ENCODE data around the gene ETS1.

The ETS1 gene

DNA sequence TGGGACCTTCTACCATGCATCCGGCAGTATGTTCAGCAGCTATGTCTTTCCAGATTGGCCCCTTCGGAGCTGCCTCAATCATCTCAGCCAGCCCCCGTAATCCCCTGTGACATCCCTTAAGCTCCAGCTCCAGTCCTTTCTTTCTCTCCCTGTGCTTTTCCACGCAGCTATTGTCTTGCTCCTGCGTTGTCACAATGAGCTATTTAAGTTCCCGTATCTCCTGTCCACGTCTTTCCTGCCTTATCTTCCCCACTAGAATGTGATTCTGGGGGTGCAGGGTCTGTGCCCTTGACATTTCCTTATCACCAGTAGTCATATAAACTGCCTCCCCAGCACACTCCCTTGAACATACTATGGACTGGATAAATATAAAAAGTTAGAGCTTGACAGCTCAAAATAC, 5.1 kb upstream of the ETS1 start:
- DNase-seq = peak; percentile 52

DNA sequence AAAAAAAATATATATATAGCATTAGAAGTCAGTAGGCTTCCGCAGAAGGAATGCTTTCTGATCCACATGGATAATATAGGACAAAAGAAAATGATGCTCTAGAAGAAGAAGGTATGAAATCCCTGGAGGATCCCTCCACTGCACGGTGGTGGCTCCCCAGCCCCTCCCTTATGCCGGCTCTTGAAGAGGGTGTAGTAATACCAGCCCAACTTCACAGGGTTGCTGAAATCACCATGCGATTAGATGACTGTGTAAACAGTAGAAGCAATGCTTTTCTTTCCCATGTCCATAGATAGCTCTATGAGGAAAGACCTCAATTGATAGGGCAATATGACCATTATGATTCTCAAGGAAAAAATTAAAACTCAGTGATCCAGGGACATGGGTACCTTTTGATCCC, 3.2 kb upstream of the ETS1 start:
- no peak for DNase-seq

DNA sequence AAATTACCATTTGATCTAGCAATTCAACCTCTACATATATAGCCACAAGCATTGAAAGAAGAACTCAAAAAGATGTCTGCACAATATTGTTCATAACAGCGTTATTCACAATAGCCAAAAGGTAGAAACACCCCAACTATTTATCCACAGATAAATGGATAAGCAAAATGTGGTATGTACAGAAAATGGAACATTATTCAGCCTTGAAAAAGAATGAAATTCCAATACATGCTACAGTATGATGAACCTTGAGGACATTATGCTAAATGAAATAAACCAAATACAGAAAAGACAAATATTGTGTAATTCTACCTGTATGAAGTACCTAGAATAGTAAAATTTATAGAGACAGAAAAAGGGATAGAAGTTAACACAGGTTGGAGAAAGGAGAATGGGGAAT, 2.6 kb upstream of the ETS1 start:
- no peak for DNase-seq

DNA sequence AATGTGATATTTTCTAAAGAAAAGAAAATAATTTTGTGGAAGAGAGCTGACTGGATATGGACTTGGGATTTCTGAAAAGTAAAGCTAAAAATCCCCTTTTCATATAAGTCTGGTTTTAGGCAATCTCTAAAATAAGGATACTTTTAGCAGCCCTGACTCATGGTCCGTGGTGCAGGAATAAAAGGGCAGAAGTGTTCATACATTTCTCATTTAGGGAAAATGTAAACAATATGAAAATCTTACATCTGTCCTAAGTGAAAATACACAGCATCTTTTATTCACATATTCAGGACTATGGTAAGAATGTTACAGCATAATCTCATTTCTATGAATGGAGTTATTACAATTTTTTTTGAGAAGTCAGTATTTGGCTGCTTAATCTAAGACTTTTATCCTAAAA, 735 bp upstream of the ETS1 start:
- DNase-seq = no peak

DNA sequence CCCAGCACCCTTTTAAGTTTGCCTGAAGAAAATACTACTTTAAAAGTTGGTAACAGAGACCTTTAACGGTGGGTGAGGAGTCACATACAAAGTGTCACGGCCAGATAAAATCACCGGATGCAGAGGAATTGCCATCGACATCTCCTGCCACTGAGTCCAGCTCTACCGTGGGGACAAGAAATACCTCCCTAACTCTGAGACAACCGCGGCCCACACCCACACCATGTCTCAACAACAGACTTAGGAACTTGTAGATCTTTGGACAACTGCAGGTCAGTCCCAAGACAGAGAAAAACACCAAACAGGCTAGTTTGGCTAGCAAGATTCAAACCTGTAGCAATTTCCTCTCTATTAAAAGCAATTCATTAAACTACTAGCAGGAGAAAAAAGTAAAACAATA, 669 bp downstream of the ETS1 start:
- no peak for DNase-seq

DNA sequence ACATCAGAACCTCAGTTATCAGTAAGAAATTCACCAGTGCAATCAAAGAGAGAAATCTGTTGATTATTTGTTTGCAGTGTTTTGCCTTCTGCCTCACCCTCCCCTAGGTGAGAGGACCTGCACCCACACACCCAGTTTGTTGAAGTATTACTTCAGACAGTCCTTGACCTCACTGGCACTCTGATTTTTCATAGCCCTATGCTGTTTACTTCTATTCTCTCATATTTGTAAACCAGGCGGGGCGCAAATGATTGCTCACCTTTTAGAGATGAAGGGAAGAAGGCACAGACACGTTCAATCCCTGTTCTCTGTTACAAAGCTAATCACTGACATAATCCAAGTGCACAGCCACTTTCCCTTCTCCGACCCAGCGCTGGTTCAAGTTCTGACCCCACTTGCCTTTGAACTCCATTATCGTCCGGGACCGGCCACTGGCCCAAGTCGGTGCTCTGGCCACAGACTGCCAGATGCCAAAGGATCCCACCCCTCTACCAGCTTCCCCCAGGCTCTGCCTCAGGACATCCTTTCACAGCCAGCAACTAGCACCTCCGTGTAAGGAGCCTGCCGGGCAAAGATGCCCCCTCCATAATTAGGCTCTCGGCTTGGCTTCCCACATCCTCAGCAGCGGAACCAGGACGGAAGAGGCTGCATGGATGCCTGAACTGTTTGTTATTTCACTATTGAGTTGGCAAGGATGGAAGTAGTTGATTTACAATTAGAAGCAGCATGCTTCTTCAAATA, 1.7 kb downstream of the ETS1 start:
- no peak for DNase-seq

DNA sequence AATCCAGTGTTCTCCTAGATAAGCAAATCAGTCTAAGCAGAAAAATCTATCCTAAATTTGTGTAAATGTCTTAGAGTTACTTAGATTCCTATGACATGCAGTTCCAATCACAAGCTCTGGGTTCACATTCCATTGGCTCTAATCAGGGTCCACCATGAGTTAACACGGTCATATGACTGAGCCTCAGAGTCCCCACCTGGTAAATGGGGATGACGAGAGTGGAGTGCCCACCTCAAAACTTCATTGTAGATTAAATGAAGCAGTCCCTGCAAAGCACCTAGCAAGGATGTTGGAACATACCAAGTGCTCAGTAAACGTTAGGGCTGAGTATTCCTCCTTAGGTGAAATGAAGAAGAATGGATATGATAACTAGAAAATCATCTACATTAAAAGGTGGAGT, 3.1 kb downstream of the ETS1 start:
- no peak for DNase-seq

DNA sequence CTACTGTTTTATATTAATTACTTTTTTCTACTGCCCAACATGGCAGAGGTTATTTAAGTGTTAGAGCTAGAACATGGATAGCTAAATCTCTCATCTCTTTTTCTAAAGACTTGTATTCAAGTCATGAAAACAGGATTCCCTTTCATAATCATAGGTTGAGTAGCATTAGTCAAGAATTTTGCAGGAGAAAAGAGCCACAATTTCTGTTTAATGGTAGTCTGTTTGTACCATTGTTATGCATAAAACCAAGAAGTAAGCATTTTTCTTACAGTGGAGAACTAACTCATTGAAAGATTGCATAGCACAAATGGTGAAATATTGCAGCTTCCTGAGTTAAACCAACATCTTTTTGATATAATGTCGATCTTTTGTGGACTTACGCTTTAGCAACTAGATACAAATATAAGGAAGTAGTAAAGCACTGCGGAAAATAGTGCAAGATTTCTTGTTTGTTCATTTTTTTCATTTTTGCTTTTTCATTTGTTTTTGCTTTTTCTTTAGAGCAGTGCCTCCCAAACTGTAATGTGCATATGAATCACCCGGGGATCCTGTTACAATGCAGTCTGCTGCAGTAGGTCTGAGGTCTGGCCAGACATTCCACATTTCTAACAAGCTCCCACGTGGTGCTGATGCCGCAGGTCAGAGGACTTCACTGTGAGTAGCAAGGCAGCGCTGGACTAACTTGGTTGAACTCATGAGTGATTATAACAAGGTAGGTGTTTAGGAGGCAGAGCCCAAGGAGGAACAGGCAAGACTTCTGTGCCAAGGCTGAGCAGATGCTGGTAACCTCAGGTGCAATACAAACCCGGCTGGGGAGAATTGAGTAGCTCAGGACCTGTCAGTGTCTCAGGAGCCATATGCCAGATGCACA, 4.6 kb downstream of the ETS1 start:
- DNase-seq = no peak

DNA sequence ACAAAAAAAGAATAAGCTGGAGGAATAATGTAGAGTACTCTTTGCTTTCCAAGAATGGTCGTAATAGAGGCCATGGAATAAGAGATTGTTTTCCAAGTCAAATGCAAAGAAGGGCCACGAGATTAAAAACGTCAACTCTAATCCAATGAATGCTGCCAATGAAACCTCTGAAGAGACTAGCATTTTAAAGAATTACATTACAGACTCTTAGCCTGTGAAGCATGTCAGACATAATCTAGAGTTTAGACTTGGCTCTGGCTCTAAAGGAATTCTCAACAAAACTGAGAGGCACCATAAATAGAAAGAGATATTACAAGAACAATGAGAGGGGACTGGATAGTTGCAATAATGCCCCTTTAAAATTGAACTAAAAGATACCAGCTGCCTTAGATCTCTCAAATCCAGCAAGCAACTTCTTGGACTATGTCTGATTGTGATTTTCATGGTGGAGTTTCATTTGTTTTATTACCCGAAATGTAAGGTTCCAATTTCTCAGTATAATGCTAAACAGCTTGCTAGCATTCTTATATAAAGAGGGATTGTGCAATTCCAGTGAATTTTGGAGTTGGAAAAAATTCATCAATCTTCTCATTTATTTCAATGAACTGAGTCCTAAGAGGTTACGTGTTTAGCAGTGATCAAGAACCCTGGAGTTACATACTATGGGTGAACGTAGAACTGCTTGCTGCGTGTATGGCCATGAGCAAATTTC, 5.6 kb downstream of the ETS1 start:
- no peak for DNase-seq

DNA sequence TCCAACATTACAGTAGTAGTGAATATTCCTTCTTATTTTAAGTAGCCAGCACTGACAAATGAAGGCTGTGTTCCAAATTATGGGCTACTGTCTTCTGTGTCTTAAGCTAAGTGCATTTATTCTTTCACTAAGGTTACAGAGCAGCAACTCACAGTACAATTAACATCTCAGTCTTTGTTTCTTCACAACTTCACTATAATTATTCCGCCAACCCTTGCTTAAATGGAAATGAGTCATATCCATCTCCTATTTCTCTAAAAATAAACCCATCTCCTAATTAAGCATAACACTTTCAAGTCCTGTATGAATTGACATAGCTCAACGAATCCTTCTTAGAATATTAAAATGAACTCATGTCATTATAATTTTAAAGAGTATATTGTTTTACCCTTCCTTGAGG, 6.7 kb downstream of the ETS1 start:
- DNase-seq = no peak

DNA sequence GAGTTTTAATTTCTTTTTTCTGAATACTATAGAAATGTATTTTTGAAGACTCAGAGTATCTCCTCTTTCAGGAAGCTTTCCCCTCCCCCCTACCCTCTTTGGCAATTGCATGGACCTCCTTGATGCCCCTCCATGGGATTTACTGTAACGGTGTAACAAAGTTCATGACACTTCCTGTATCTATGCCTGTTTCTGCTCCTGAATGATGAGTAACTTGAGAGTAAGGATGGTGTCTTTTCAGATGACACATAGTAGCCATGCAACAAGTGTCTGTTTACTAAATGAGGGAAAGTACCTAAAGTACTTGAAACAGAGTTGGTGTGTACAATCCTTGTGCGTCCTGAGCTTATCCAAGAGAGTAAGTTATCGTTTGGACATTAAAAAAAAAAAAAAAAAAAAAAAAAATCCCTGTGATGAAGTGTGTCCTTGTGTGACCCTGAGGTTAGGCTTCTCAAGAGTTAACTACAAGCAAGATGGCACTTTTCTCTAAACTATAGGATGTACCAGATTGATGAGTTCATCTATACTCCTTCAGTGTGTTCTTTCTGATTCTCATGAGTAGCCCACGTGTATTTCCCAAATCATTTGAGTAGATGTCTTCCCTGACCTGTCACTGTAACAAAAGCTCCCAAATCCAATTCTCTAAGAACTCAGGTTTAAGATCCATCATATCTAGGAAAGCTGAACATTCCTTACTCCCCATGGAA, 7.4 kb downstream of the ETS1 start:
- no peak for DNase-seq

DNA sequence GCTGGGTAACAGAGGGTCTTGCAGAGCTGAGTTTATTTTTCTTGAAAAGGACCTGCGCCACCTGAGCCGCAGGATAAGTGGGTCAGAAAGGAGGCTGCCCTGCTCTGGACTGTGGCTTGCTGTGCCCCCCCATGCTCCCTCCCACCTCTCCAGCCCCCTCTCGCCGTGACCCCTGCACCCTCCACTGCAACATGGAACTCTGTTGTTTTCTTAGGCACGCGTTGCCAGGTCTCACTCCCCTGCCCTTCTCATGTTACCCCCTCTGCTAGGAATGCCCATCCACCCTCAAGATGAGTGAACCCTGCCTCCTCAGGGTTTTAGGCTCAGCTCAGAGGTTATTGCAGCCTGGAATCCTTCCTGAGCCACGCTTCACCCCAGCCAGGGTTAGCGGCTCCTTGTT, 10.8 kb downstream of the ETS1 start:
- no peak for DNase-seq

DNA sequence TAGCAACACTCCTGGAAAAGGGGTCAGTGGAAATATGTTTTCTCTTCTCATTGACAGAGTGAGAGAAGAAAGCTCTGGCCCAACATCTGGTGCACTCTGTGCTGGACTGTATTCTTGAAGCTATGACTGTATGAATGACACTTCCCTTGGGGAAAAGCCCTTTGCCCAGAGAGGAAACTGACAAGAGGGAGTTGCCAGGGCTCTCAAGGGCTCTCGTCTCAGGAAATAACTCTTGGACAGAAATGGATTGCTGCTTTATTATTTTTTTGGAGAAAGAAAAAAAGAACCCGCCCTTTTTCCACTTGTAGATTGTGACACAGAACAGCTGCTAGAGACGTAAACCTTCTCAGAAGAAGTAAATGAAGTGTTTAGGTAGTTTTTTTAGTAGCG, 11.4 kb downstream of the ETS1 start:
- no peak for DNase-seq

DNA sequence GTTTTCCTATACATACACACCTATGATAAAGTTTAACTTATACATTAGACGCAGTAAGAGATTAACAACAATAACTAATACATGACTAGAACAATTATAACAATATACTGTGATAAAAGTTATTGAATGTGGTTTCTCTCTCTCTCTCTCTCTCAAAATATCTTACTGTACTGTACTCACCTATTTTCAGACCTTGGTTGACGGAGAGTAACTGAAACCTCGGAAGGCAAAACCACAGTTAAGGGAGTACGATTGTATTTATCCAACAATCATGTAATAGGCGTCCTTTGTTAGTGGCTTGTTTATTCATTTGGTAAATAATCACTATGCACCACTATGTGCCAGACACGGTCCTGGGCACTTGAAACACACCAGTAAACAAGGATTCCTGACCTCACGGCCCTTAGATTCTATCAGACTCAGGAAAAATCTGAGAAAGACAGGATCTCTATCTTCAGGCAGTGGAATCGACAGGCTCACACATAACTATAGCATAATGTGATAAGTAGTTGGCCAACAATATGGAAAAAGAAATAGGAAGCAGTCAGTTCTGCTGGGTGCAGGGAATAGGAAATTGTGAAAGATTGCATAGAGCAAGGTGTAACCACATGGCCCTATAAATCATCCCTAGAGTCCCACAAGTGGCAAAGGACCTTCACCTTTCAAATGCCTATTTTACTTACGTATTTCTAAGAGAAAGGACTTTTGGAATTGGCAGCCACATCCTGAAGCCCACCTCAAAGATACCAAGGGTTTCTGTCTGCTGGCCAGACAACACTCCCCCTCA, 12.0 kb downstream of the ETS1 start:
- DNase-seq = no peak

DNA sequence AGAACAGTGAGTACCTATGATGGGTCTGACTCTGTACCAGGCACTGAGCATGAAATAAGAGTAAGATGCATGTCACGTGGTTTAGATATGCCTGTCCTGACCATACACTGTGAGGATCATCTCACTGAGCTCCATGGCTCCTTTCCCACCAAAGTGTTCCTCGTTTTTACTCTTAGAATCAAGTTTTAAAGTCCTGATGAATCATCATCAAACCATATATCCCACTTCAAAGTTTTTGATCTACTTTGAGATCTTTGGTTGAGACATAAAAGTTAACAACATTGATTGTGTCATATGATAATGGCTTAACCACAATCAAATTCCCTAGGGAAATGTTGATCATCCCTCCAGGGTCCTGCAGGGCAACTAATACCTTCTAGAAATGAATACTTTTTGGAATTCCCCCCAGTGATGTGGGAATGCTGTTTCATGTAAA, 12.8 kb downstream of the ETS1 start:
- DNase-seq = no peak

DNA sequence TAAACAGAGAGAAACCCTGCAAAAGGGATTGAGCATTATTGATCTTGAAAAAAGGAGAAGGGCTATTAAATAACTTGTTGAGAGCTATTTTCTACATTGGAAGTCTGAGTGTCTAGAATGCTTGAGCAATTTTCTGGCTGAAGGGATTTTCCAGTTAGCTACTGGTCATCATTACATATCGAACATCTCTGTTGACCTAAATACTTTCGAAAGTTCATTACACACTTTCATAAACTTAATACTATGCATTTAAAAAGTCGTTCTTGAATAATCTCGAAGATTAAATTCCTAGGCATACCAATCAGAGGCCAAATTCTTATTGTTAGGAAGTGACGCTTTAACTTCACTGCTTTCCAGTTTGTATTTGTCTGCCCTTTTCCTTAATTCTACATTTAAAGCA, 13.7 kb downstream of the ETS1 start:
- DNase-seq = no peak

DNA sequence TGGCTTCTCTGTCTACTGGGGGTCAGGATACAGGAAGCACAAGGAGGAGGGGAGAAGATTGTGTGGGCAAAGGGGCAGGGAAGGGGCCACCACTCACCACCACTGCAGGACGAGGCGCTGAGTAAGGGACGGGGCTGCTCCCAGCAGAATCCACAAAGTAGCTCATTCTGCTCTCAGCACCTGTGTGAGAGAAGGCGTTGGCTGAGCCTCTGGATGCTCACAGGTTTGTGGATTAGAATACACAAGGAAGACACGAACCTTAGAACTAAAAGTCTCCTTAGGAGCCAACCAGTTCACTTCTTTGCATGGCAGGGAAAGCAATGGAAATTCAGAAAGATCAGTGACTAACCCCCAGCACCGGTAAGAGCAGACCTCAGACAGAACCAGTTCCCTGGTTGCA, 14.4 kb downstream of the ETS1 start:
- DNase-seq = no peak

DNA sequence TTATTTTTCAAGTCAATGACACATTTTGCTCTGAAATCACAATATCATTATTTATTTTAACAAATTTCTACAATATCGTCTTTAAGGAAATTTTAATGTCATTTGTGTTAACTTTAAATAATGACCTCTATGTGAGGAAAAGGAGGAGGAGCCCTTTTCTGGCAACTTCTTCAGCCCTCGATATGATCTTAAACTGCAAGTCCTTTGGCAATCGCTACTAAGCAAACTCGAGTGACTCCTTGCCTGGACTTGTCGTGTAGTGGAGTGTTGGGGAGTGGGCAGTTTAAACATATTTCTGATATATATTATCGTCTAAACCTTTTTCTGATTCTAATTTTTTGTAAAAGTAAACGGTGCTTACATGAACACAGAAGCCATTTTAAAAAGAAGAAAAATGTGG, 16.7 kb downstream of the ETS1 start:
- no peak for DNase-seq

DNA sequence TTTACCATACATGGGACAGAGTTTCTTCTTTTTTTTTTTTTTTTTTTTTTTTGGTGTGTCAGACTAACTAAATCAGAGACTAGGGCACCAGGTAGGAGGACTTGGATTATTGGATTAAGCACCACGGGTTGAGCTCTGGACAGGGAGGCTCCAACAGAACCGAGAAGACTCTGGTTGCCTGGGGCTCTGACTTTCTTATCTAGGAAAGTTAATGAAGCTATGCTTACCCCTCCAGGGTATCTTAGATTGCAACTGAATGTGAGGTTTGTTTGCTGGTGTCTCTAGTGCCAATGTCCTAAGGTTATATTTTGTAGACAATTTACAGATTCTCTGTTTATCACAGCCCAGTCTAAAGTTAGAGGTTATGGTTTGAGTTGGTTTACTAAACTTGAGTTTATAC, 18.1 kb downstream of the ETS1 start:
- no peak for DNase-seq

DNA sequence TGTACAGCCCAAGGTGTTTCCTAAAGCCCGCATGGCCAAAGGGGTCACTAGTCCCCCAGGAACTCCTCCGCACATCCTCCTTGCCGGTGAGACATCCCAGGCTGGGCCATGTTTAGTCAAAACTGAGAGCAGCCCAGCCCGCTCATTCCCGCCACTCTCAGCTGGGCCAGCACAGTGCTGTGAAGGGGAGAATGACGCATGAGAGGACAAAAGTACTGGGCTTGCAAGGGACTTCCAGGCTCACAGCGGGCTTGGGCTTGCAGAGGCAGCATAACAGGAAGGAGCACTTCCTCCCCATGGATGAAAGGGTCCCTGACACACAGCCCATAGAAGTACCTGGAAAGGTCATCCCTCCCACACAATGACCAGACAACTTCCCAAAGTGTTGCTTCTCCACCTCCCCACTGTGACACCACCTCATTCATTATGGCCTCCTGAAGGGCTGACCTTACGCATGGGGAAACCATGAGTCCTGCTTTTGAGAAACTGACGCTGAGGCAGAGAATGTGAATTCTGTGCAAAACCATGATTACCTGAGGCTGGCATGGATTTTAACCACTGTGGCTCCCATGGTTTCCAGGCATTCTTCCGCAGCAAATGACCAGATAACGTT, 19.1 kb downstream of the ETS1 start:
- no peak for DNase-seq

DNA sequence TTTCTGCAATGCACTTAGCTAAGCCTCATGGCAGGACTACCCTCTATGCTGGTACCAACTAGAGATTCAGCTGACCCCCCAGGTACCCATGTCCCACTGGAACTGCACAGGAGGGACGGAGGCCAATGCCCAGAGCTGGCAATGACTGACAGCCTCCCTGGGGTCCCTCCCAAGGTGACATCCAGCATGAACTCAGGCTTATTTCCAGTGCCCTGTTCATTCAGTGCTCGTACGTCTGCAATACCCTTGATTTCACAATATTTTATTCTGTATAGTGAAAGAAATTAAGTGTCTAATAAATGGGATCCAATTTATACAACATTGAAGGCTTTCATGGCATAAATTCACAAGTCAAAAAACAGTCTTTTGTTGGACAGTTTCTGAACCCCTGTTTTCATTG, 20.2 kb downstream of the ETS1 start:
- no peak for DNase-seq

DNA sequence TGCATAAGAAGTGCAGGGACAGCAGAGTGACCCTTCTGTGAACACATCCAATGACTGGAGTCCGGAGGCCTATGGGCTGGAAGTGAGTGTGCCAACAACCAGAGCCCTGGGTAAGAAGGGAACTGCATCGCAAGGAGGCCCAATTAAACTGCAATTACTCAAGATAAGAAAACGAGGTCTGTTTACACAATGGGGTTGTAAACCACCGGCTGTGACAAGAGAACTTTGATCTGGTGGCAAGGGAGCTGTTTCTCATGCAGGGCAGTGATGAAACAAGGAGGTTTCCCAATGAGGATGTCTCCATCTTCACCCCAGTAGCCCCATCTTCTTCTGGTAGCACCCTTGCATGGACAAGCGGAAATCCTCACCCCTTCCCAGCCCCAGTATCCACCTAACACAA, 21.5 kb downstream of the ETS1 start:
- peak; percentile 20 for DNase-seq
